ENCODE data around the gene MICU2.

MICU2 gene

GRCh38 chr13:21522130-21522529 is 81.8 kb downstream of the MICU2 start:
- DNase-seq, result no peak
- intact Hi-C loops (cut with DNase I), result no loop called here

- DNase-seq, result no peak
- intact Hi-C loops (cut with DNase I), result no loop called here
Measured at GRCh38 chr13:21518617-21519144, 85.3 kb downstream of the MICU2 start.

GRCh38 chr13:21517576-21517975 is 86.4 kb downstream of the MICU2 start:
- no peak for DNase-seq
- intact Hi-C loops (cut with DNase I), result no loop called here

- intact Hi-C loops (cut with DNase I), result no loop called here
- no peak for DNase-seq
Measured at GRCh38 chr13:21516805-21517204, 87.2 kb downstream of the MICU2 start.

- intact Hi-C loops (cut with DNase I), result no loop called here
Measured at GRCh38 chr13:21511849-21512248, 92.1 kb downstream of the MICU2 start.

GRCh38 chr13:21504379-21504778 is 99.6 kb downstream of the MICU2 start:
- DNase-seq, result no peak
- intact Hi-C loops (cut with DNase I), result no loop called here

More at GRCh38 chr13:21511849-21512248, 92.1 kb downstream of the MICU2 start:
- DNase-seq, result no peak

GRCh38 chr13:21501686-21502085 is 102.3 kb downstream of the MICU2 start:
- intact Hi-C loops (cut with DNase I), result no loop called here
- no peak for DNase-seq

- no peak for DNase-seq
- intact Hi-C loops (cut with DNase I), result no loop called here
Measured at GRCh38 chr13:21486322-21486721, 117.6 kb downstream of the MICU2 start.

- no peak for DNase-seq
- intact Hi-C loops (cut with DNase I), result no loop called here
Measured at GRCh38 chr13:21483748-21484147, 120.2 kb downstream of the MICU2 start.

- DNase-seq, result no peak
- intact Hi-C loops (cut with DNase I), result no loop called here
Measured at GRCh38 chr13:21481359-21481758, 122.6 kb downstream of the MICU2 start.

- DNase-seq, result peak in 25 of 42 donors; percentile 17 to 87 (median 67)
- intact Hi-C loops (cut with DNase I), result loop anchor here (5.0 to 10.0 kb wide), 2 partner anchors 182 to 364 kb away; no protein-coding TSS in a partner anchor
Measured at GRCh38 chr13:21478881-21479808, 124.8 kb downstream of the MICU2 start.

GRCh38 chr13:21476893-21477472 is 127.0 kb downstream of the MICU2 start:
- intact Hi-C loops (cut with DNase I), result loop anchor here (5.0 to 10.0 kb wide), 2 partner anchors 180 to 362 kb away; no protein-coding TSS in a partner anchor
- peak; percentile 70 to 96 (median 90) for DNase-seq

- no peak for DNase-seq
- intact Hi-C loops (cut with DNase I), result loop anchor here (5.0 to 10.0 kb wide), 2 partner anchors 178 to 360 kb away; no protein-coding TSS in a partner anchor
Measured at GRCh38 chr13:21475115-21475514, 128.9 kb downstream of the MICU2 start.

GRCh38 chr13:21470785-21471184 is 133.2 kb downstream of the MICU2 start:
- no peak for DNase-seq
- intact Hi-C loops (cut with DNase I), result loop anchor here (10.0 kb wide), 1 partner anchor 356 kb away; no protein-coding TSS in a partner anchor

GRCh38 chr13:21466527-21466926 is 137.4 kb downstream of the MICU2 start:
- intact Hi-C loops (cut with DNase I), result no loop called here
- no peak for DNase-seq

GRCh38 chr13:21465710-21466160 is 138.2 kb downstream of the MICU2 start:
- no peak for DNase-seq
- intact Hi-C loops (cut with DNase I), result no loop called here

- intact Hi-C loops (cut with DNase I), result no loop called here
- peak in 2 of 42 donors; percentile 28 to 31 for DNase-seq
Measured at GRCh38 chr13:21463424-21463823, 140.5 kb downstream of the MICU2 start.

GRCh38 chr13:21461131-21461530 is 142.8 kb downstream of the MICU2 start:
- intact Hi-C loops (cut with DNase I), result no loop called here
- DNase-seq, result no peak

- intact Hi-C loops (cut with DNase I), result no loop called here
- DNase-seq, result peak; percentile 70 to 96 (median 92)
Measured at GRCh38 chr13:21458813-21459701, 144.9 kb downstream of the MICU2 start, which contains the start of gene ZDHHC20. Gene ZDHHC20 (minus strand): TSS chr13:21459303. CDS start chr13:21459171, 132 bp downstream.

Data from head of caudate nucleus (tissue), 42 donors.